Measurements from ENCODE around the gene TEAD4.

The TEAD4 gene

GRCh38 chr12:3003357-3003992 is 44.3 kb downstream of the TEAD4 start:
- no peak for DNase-seq

- no peak for DNase-seq
Measured at GRCh38 chr12:3004655-3005565, 45.7 kb downstream of the TEAD4 start.

GRCh38 chr12:3005736-3006135 is 46.5 kb downstream of the TEAD4 start:
- no peak for DNase-seq

- DNase-seq = no peak
Measured at GRCh38 chr12:3009780-3010179, 50.6 kb downstream of the TEAD4 start.

GRCh38 chr12:3010214-3010930 is 51.2 kb downstream of the TEAD4 start:
- DNase-seq = no peak

GRCh38 chr12:3012786-3013185 is 53.6 kb downstream of the TEAD4 start:
- no peak for DNase-seq

- no peak for DNase-seq
Measured at GRCh38 chr12:3014641-3015040, 55.4 kb downstream of the TEAD4 start.

GRCh38 chr12:3015356-3015755 is 56.2 kb downstream of the TEAD4 start:
- DNase-seq = no peak

- no peak for DNase-seq
Measured at GRCh38 chr12:3016191-3016590, 57.0 kb downstream of the TEAD4 start.

GRCh38 chr12:3017281-3017680 is 58.1 kb downstream of the TEAD4 start:
- no peak for DNase-seq

- no peak for DNase-seq
Measured at GRCh38 chr12:3018284-3019004, 59.2 kb downstream of the TEAD4 start.

- DNase-seq = no peak
Measured at GRCh38 chr12:3019005-3019680, 59.9 kb downstream of the TEAD4 start.

- DNase-seq = no peak
Measured at GRCh38 chr12:3020399-3020798, 61.2 kb downstream of the TEAD4 start.

- DNase-seq = no peak
Measured at GRCh38 chr12:3020850-3021435, 61.7 kb downstream of the TEAD4 start.

- no peak for DNase-seq
Measured at GRCh38 chr12:3022411-3022810, 63.2 kb downstream of the TEAD4 start.

GRCh38 chr12:3022961-3023360 is 63.8 kb downstream of the TEAD4 start:
- DNase-seq = no peak

- no peak for DNase-seq
Measured at GRCh38 chr12:3028108-3028507, 68.9 kb downstream of the TEAD4 start.

GRCh38 chr12:3030821-3031429 is 71.7 kb downstream of the TEAD4 start:
- no peak for DNase-seq

- DNase-seq = no peak
Measured at GRCh38 chr12:3032161-3032560, 73.0 kb downstream of the TEAD4 start.

- no peak for DNase-seq
Measured at GRCh38 chr12:3032770-3033538, 73.8 kb downstream of the TEAD4 start.

- no peak for DNase-seq
Measured at GRCh38 chr12:3033539-3033867, 74.3 kb downstream of the TEAD4 start.

All from activated CD4-positive, CD25-positive, alpha-beta regulatory T cell (primary cell).